ENCODE results near the gene PIAS2.
"Not testable (repeated sequence)": the region's sequence is repeated elsewhere in the genome, so short reads cannot be mapped to it uniquely, and the experiment has no call there.

Gene PIAS2

DNA sequence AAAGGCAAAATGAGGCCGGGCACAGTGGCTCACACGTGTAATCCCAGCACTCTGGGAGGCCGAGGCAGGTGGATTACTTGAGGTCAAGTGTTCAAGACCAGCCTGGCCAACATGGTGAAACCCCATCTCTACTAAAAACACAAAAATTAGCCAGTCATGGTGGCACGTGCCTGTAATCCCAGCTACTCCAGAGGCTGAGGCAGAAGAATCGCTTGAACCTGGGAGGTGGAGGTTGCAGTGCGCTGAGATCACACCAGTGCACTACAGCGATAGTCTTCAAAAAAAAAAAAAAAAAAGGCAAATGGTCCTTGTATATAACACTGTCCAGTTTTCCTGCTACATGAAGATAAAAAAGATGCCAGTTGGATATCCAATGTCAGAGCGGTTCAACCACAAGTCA lies 52.1 kb downstream of the PIAS2 start:
- H3K4me1 ChIP-seq (ENCODE audit: control insufficient read depth in 1 of 2, insufficient read depth in 2 of 2, low read length in 2 of 2); H3K36me3 ChIP-seq (ENCODE audit: control insufficient read depth in 1 of 2, insufficient read depth in 2 of 2, low read length in 2 of 2); H3K27ac ChIP-seq (ENCODE audit: low read length); H3K4me3 ChIP-seq (ENCODE audit: low read depth in 1 of 2, low read length in 2 of 2); H3K27me3 ChIP-seq (ENCODE audit: low read depth, low read length): not testable (repeated sequence)
- H3K9me3 ChIP-seq (ENCODE audit: control insufficient read depth in 1 of 2, low read length in 2 of 2) = peaks cover 8 to 17% of the 10 kb centered on the region in 2 donors

DNA sequence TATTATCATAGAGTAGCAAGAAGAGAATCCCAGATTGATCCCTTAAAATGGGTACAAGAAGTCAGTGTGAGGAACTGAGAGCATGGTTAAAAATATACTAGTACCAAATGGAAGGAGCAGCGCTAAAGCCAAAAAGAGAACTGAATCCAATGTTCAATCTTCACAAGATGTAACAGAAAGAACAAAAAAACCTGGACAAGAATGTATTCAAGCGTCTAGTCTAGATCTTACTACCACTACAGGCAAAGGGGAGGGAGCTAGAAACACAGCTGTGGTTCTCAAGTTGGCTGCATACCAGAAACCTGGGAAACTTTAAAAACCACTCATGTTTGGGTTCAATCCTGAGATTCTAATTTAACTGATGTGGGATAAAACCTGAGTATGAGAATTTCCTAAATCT lies 57.5 kb downstream of the PIAS2 start:
- no peak overlapping the region for H3K4me3 ChIP-seq (ENCODE audit: low read depth in 1 of 2, low read length in 2 of 2)
- H3K4me1 ChIP-seq (ENCODE audit: control insufficient read depth in 1 of 2, insufficient read depth in 2 of 2, low read length in 2 of 2) = no peaks in the 10 kb centered on the region
- H3K27me3 ChIP-seq (ENCODE audit: low read depth, low read length) = no peaks in the 10 kb centered on the region
- peaks cover 6 to 7% of the 10 kb centered on the region in 2 donors for H3K36me3 ChIP-seq (ENCODE audit: control insufficient read depth in 1 of 2, insufficient read depth in 2 of 2, low read length in 2 of 2)
- no peak overlapping the region for H3K27ac ChIP-seq (ENCODE audit: low read length)
- no peaks in the 10 kb centered on the region for H3K9me3 ChIP-seq (ENCODE audit: control insufficient read depth in 1 of 2, low read length in 2 of 2)

DNA sequence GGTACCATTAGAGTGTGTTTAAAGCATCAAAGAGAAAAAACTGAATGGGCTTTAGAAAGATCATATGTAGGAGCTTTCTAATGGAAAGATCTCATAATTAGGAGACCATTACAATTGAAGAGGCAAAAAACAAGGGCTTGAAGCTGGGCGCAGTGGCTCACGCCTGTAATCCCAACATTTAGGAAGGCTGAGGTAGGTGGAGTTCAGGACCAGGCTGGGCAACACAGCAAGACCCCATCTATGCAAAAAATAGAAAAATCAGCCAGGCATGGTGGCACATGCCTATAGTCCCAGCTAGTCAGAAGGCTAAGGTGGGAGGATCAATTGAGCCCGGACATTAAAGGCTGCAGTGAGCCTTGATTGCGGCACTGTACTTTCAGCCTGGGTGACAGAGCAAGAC lies 59.0 kb downstream of the PIAS2 start:
- Histone ChIP-seq H3K27me3 (ENCODE audit: low read depth, low read length) (no peaks in the 10 kb centered on the region), H3K4me1 (ENCODE audit: control insufficient read depth in 1 of 2, insufficient read depth in 2 of 2, low read length in 2 of 2) (no peaks in the 10 kb centered on the region), H3K36me3 (ENCODE audit: control insufficient read depth in 1 of 2, insufficient read depth in 2 of 2, low read length in 2 of 2) (peaks cover 7 to 11% of the 10 kb centered on the region in 2 donors), H3K27ac (ENCODE audit: low read length) (no peak overlapping the region), H3K9me3 (ENCODE audit: control insufficient read depth in 1 of 2, low read length in 2 of 2) (no peaks in the 10 kb centered on the region), H3K4me3 (ENCODE audit: low read depth in 1 of 2, low read length in 2 of 2) (no peak overlapping the region)

- no peaks in the 10 kb centered on the region for H3K4me1 ChIP-seq (ENCODE audit: control insufficient read depth in 1 of 2, insufficient read depth in 2 of 2, low read length in 2 of 2)
- H3K36me3 ChIP-seq (ENCODE audit: control insufficient read depth in 1 of 2, insufficient read depth in 2 of 2, low read length in 2 of 2) = peaks cover 7 to 15% of the 10 kb centered on the region in 2 donors
- no peak overlapping the region for H3K27ac ChIP-seq (ENCODE audit: low read length)
- H3K27me3 ChIP-seq (ENCODE audit: low read depth, low read length) = no peaks in the 10 kb centered on the region
- H3K9me3 ChIP-seq (ENCODE audit: control insufficient read depth in 1 of 2, low read length in 2 of 2) = no peaks in the 10 kb centered on the region
- no peak overlapping the region for H3K4me3 ChIP-seq (ENCODE audit: low read depth in 1 of 2, low read length in 2 of 2)
These were observed 60.3 kb downstream of the PIAS2 start for GRCh38 chr18:46856973-46857372.

DNA sequence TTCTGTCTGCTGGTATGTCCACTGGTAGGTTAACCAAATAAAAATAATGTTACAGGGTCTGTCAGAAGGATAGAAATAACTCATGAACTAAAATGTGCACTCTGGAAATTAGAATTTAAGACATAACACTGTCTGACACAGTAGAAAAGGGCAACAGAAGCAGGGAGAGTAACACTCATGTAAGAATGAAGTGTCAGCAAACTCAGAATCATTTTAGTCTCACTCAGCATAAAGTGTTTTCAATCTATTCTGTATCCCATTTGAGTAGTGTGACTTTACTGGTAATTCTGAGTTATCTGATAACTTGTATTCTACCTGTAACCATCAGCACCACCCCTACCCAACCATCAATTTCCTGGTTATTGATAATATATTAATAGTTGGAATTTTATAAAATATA lies 68.3 kb downstream of the PIAS2 start:
- H3K36me3 ChIP-seq (ENCODE audit: control insufficient read depth in 1 of 2, insufficient read depth in 2 of 2, low read length in 2 of 2) = peaks cover 0 to 8% of the 10 kb centered on the region in 2 donors

GRCh38 chr18:46843372-46843771 lies 73.9 kb downstream of the PIAS2 start:
- Histone ChIP-seq H3K36me3 (ENCODE audit: control insufficient read depth in 1 of 2, insufficient read depth in 2 of 2, low read length in 2 of 2) (no peaks in the 10 kb centered on the region), H3K27me3 (ENCODE audit: low read depth, low read length) (no peaks in the 10 kb centered on the region), H3K4me1 (ENCODE audit: control insufficient read depth in 1 of 2, insufficient read depth in 2 of 2, low read length in 2 of 2) (no peaks in the 10 kb centered on the region), H3K9me3 (ENCODE audit: control insufficient read depth in 1 of 2, low read length in 2 of 2) (no peaks in the 10 kb centered on the region), H3K4me3 (ENCODE audit: low read depth in 1 of 2, low read length in 2 of 2) (no peak overlapping the region), H3K27ac (ENCODE audit: low read length) (no peak overlapping the region)

More for the DNA sequence above, 68.3 kb downstream of the PIAS2 start:
- H3K9me3 ChIP-seq (ENCODE audit: control insufficient read depth in 1 of 2, low read length in 2 of 2) = no peaks in the 10 kb centered on the region
- no peaks in the 10 kb centered on the region for H3K4me1 ChIP-seq (ENCODE audit: control insufficient read depth in 1 of 2, insufficient read depth in 2 of 2, low read length in 2 of 2)
- no peak overlapping the region for H3K4me3 ChIP-seq (ENCODE audit: low read depth in 1 of 2, low read length in 2 of 2)
- no peaks in the 10 kb centered on the region for H3K27me3 ChIP-seq (ENCODE audit: low read depth, low read length)
- no peak overlapping the region for H3K27ac ChIP-seq (ENCODE audit: low read length)

DNA sequence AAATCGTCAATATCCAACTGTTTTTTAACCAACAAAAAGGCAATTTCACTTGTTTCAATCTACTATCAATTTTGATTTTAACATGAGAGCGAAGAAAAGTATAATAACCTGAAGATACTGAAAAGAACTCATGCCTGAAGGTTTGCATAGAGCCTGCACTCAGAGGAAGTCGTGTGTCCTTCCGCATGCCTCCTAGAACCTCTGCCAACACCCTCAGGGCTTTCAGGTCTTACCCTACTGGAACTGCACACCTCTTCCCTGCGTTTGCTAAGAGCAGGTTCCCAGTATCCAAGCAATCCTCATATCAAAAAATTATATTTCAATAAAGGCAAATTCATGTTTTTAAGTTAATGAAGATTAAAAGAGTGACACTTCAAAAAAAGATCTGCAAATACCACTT lies 74.7 kb downstream of the PIAS2 start:
- H3K4me3 ChIP-seq (ENCODE audit: low read depth in 1 of 2, low read length in 2 of 2) = no peak overlapping the region
- H3K4me1 ChIP-seq (ENCODE audit: control insufficient read depth in 1 of 2, insufficient read depth in 2 of 2, low read length in 2 of 2) = no peaks in the 10 kb centered on the region
- H3K36me3 ChIP-seq (ENCODE audit: control insufficient read depth in 1 of 2, insufficient read depth in 2 of 2, low read length in 2 of 2) = no peaks in the 10 kb centered on the region
- H3K27ac ChIP-seq (ENCODE audit: low read length) = no peak overlapping the region
- no peaks in the 10 kb centered on the region for H3K9me3 ChIP-seq (ENCODE audit: control insufficient read depth in 1 of 2, low read length in 2 of 2)
- H3K27me3 ChIP-seq (ENCODE audit: low read depth, low read length) = no peaks in the 10 kb centered on the region

DNA sequence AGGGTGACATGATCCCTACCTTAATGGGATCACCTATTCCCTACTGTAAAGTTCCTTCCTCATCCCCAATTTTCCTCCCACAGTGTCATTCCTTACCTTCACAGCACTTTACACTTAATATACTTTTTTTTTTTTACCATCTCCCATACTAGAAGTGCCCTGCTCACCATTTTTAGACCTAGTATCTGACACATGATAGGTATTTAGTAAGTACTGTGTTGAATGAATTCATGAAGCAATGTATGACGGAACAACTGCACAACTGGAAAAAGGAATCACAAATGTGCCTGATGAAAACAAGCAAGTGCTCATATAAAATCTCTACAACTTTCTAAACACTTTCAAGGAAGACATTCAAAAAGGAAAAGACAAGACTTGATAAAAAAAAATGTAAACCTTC lies 83.4 kb downstream of the PIAS2 start:
- no peak overlapping the region for H3K4me3 ChIP-seq (ENCODE audit: low read depth in 1 of 2, low read length in 2 of 2)
- no peaks in the 10 kb centered on the region for H3K4me1 ChIP-seq (ENCODE audit: control insufficient read depth in 1 of 2, insufficient read depth in 2 of 2, low read length in 2 of 2)
- H3K27me3 ChIP-seq (ENCODE audit: low read depth, low read length) = no peaks in the 10 kb centered on the region
- H3K27ac ChIP-seq (ENCODE audit: low read length) = no peak overlapping the region
- no peaks in the 10 kb centered on the region for H3K9me3 ChIP-seq (ENCODE audit: control insufficient read depth in 1 of 2, low read length in 2 of 2)
- peaks cover 7 to 16% of the 10 kb centered on the region in 2 donors for H3K36me3 ChIP-seq (ENCODE audit: control insufficient read depth in 1 of 2, insufficient read depth in 2 of 2, low read length in 2 of 2)

DNA sequence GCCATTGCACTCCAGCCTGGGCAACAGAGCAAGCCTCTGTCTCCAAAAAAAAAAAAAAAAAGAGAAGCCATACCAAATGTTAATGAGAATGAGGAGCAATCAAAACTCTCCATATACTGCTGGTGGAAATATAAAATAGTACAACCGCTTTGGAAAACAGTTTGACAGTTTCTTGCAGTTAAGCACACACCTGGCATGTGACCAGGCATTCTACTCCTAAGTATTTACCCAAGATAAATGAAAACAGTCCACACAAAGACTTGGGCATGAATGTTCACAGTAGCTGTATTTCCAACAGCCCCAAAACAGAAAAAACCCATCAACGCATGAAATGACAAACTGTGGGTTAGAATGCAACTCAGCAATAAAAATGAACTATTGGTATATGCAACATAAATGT lies 84.5 kb downstream of the PIAS2 start:
- Histone ChIP-seq H3K36me3 (ENCODE audit: control insufficient read depth in 1 of 2, insufficient read depth in 2 of 2, low read length in 2 of 2) (peaks cover 16 to 20% of the 10 kb centered on the region in 2 donors), H3K9me3 (ENCODE audit: control insufficient read depth in 1 of 2, low read length in 2 of 2) (no peaks in the 10 kb centered on the region), H3K27ac (ENCODE audit: low read length) (no peak overlapping the region), H3K4me1 (ENCODE audit: control insufficient read depth in 1 of 2, insufficient read depth in 2 of 2, low read length in 2 of 2) (no peaks in the 10 kb centered on the region), H3K27me3 (ENCODE audit: low read depth, low read length) (no peaks in the 10 kb centered on the region), H3K4me3 (ENCODE audit: low read depth in 1 of 2, low read length in 2 of 2) (no peak overlapping the region)

- not testable (repeated sequence) for H3K4me3 ChIP-seq (ENCODE audit: low read depth in 1 of 2, low read length in 2 of 2); H3K27ac ChIP-seq (ENCODE audit: low read length); H3K27me3 ChIP-seq (ENCODE audit: low read depth, low read length); H3K4me1 ChIP-seq (ENCODE audit: control insufficient read depth in 1 of 2, insufficient read depth in 2 of 2, low read length in 2 of 2); H3K9me3 ChIP-seq (ENCODE audit: control insufficient read depth in 1 of 2, low read length in 2 of 2)
- H3K36me3 ChIP-seq (ENCODE audit: control insufficient read depth in 1 of 2, insufficient read depth in 2 of 2, low read length in 2 of 2) = peaks cover 21 to 24% of the 10 kb centered on the region in 2 donors
These were observed 84.9 kb downstream of the PIAS2 start for GRCh38 chr18:46832422-46832821.

- Histone ChIP-seq H3K4me1 (ENCODE audit: control insufficient read depth in 1 of 2, insufficient read depth in 2 of 2, low read length in 2 of 2) (no peaks in the 10 kb centered on the region), H3K4me3 (ENCODE audit: low read depth in 1 of 2, low read length in 2 of 2) (no peak overlapping the region), H3K27ac (ENCODE audit: low read length) (no peak overlapping the region), H3K27me3 (ENCODE audit: low read depth, low read length) (no peaks in the 10 kb centered on the region), H3K9me3 (ENCODE audit: control insufficient read depth in 1 of 2, low read length in 2 of 2) (no peaks in the 10 kb centered on the region), H3K36me3 (ENCODE audit: control insufficient read depth in 1 of 2, insufficient read depth in 2 of 2, low read length in 2 of 2) (peaks cover 24 to 31% of the 10 kb centered on the region in 2 donors)
These were observed 85.9 kb downstream of the PIAS2 start for GRCh38 chr18:46831434-46831833.

DNA sequence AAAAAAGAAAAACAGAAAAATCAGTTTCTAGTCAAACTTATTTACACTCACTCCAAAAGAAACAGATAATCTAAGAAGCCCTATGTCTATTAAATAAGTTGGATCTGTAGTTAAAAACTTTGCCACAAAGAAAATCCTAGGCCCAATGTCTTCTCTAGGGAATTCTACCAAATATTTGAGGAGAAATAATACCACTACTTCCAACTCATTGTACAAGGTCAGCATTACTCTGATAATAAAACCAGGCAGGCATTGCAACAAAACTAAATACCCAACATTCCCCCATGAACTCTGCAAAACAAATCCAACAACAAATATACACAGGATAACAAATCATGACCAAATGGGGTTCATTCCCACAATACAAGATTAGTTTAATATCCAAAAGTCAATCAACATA lies 86.7 kb downstream of the PIAS2 start:
- no peak overlapping the region for H3K27ac ChIP-seq (ENCODE audit: low read length)
- no peaks in the 10 kb centered on the region for H3K27me3 ChIP-seq (ENCODE audit: low read depth, low read length)
- H3K4me3 ChIP-seq (ENCODE audit: low read depth in 1 of 2, low read length in 2 of 2) = no peak overlapping the region
- H3K36me3 ChIP-seq (ENCODE audit: control insufficient read depth in 1 of 2, insufficient read depth in 2 of 2, low read length in 2 of 2) = peaks cover 24 to 27% of the 10 kb centered on the region in 2 donors
- H3K4me1 ChIP-seq (ENCODE audit: control insufficient read depth in 1 of 2, insufficient read depth in 2 of 2, low read length in 2 of 2) = no peaks in the 10 kb centered on the region
- no peaks in the 10 kb centered on the region for H3K9me3 ChIP-seq (ENCODE audit: control insufficient read depth in 1 of 2, low read length in 2 of 2)

Measured in muscle layer of duodenum (tissue), 2 donors.